Right lobe of liver (tissue), 4 donors: ENCODE results near the gene ARMH2.

Source experiments
- CTCF ChIP-seq, 4 donors: fragments of 200-600 bp in 3 of 4; fragments of 450-650 bp in 1 of 4; IDR thresholded peaks; one replicate each; pipeline versions ENCODE4 v1.5.1 to v1.8.0; 2016 to 2022; ENCODE audit warnings: antibody characterized with exemption in 4 of 4, mild to moderate bottlenecking in 2 of 4
- POLR2A ChIP-seq: fragments of 450-650 bp; IDR thresholded peaks from one replicate; pipeline ENCODE4 v1.6.1; 2017; ENCODE audit warnings: antibody characterized with exemption, mild to moderate bottlenecking
- donor health status: DM: no; HTN: no; CAD: no.
- donor health status: DM: no; HTN: no; CAD: no.
- donor health status: DM: no; HTN: yes; CAD: no.

- TF ChIP-seq CTCF (IDR thresholded peaks at IDR 0.05) (no peak), POLR2A (no peak)
Measured at GRCh38 chr6:24818346-24818745, 19.6 kb upstream of the ARMH2 start.
